HPDE6-E6E7 (cell line): Measurements from ENCODE around the gene ERMAP.
A peak's percentile ranks its signal among the peaks of the same experiment; 100 is the strongest.
"Not testable (repeated sequence)": the region's sequence is repeated elsewhere in the genome, so short reads cannot be mapped to it uniquely, and the experiment has no call there.

Experiments
- DNase-seq: peaks from one replicate; pipeline ENCODE4 v3.0.0; 2011; ENCODE audit warnings: missing footprints; ENCODE audit errors: extremely low spot score

ERMAP gene

DNA sequence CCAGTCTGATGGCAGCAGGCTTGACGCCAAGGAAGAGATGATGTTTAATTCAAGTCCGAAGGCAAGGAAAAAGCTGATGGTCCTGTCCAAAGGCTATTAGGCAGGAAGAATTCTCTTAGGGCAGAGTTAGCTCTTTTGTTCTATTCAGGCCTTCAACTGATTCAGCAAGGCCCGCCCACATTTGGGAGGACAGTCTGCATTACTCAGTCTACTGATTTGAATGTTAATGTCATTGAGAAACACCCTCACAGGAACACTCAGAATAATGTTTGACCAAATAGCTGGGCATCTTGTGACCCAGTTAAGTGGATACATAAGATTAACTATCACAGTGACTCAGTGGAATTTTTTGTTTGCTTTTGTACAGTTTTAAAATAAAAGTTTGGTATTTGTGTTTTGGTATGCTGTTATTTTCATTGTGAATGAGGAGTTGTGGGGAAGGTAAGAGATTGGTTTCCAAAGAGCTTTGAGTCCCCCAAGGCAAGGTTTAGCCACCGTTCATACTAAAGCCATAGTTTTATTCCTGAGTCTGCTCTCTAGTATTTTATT, 27.7 kb downstream of the ERMAP start:
- DNase-seq, result no peak

DNA sequence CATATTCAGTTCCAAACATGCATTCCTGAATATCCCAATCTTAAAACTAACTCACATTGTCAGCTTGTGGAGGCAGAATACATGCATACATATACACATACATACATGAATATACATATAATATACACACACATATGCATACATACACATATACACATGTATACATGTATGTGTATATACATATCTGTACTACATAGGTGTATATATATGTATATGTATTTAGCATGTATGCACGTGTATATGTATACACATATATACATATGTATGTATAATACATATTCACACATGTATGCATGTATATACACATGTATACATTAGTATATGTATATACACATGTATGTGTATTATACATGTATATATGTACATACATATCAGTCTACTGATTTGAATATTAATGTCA, 28.3 kb downstream of the ERMAP start:
- DNase-seq, result no peak

DNA sequence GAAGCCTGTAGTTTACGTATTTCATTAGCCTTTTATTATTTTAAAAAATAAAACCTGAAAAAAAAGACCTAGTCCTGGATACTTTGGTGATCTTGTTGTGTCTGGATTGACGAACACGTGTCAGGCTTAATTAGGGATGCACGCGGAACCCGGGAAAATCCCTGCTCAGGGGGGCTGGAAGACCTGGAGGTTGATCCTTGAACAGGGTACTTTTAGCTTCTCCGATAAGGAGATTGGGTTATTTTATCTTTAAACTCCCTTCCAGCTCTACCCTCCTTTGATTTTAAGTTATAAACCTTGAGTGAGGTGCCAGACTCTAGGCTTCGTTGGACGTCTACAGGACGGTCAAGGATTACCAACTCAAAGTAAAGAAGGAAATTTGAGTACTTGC, 28.9 kb downstream of the ERMAP start:
- DNase-seq, result no peak

DNA sequence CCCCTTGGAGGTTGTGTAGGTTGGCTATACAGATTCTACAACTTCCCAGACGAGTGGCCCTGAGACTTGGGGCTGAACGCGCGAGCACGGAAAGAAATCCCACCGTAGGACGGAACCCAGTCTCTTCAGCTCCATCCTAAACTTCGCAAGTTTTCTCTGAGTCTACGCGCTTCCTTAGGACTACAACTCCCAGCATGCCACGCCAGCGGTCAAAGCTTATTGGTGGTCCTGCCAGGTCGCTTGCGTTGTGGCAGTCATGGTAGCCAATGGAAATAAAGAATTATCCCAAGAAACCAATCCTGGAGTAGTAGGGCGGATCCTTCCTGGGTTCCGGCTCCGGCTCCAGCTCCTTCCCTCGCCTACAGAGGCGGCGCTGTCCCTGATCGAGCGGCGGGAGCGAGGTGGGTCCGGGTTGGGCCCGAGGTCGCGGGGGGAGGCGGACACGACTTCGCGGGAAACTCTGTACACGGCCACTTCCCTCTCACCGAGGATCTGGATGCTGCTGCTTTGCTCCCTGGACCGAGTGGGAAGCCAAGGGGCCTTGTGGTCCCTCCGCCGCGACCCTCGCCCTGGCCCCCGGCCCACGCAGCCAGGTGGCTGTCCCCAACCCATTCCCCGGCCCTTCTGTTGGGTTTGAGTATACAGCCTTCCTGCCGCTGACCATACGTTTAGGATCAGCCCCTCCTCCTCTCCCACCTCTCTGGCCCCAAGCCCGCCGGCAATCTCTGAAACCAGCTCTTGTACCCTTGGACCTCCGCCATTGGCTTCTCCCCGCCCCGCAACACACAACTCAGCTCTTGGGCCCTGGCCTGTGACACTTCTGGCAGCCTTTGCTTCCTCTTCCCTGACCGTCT, 29.6 kb downstream of the ERMAP start, which contains the start of gene ZNF691:
Gene ZNF691, plus strand, starts transcription at position 357 of the 854 bp plus-strand sequence. CDS start 3,046 bp downstream, outside the sequence.
- DNase-seq, result peak; percentile 99

DNA sequence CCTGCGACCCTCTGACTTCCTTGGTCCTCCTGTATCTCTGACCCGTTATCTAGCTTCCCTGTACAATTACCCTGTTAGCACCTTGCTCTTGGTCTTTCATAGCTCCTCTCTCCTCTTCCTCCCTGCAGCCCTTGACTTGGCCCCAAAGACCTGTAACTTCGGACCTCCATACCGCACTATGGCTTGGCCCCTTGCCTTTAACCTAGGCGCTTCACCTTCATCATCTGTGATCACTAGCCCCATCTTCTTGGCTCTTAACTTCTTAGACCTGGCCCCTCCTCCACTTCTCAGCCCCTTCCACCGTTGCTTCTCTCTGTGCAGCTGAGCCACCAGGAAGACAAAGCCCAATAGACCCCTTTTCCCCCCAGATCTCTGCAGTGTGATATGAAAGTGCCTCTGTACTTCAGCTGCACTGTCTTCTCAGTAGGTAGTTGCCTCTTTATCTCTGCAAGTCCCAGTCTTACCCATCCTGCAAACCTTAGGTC, 30.2 kb downstream of the ERMAP start:
- no peak for DNase-seq

DNA sequence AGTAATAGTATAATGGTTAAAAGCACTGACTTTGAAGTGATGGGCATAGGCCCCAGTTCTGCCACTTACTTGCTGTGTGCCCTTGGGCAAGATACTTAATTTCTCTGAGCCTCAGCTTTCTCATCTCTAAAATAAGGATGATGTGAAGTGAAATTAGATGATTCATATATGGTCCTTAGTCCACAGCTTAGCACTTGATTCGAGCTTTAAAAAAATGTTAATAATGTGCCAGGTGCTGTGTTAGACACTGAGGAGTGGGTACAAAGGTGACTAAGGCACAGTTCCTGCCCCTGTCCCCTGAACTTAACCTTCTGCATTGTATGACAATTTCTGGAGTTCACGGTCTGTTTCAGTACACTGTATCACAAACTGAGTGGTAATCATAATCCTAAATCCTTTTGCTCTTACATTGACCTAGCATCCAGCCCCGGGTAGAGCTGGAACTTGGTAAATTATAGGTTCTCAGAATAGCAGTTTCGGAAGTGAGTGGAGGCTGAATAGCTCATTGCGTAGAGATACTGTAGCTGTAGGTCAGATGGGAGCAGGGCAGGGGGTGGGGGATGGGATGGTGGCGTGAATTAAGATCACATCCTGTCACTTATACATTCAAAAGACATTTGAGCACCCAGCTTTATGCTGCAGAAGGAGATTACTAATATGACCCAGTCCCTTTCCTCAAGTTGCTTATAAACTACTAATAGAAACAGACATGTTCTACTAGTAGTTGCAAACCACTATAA, 31.0 kb downstream of the ERMAP start:
- DNase-seq, result no peak

DNA sequence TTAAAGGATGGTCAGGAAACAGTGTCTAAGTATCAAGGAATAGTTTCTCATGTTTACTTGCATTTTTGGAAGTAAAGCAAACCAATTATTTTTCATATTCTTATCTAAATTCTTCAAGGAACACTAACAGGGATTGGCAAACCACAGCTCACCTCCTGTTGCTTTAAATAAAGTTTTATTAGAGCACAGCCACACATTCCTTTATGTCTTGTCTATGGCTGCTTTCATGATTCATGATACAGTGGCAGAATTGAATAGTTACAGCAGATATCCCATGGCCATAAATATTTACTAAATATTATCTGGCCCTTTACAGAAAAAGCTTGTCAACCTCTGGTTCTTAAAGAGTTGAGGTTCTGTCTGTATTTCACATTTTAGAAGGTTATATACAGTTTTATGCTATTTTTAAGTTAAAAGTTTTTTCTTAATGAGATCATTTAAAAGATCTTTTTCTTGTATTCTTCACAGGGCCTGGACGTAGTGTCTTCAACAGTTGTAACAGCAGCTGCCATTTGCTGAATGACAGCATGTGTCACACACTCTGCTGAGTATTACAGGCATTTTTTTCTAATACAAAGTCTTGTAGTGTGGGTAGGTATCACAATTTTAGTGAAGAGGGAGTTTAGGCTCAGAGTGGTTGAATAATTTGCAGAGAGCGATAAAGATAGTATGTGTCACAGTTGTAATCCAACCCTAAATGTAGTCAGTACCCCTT, 32.1 kb downstream of the ERMAP start:
- DNase-seq, result no peak

DNA sequence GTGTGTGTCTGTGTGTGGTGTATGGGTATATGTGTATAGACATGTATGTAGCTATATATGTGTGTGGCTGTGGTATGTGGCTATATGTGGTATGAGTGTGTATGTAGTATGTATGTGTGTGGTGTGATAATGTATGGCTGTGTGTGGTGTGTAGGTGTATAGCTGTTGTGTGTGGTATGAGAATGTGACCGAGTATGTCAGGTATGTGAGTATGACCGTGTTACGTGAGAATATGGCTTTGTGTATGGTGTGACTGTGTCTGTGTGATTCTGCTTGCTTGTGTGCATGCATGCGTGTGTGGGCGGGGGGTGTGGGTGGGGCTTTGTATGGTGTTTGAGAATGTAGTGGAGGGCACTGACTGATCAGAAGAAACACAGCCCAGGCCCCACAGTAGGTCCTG, 33.0 kb downstream of the ERMAP start:
- DNase-seq, result no peak

DNA sequence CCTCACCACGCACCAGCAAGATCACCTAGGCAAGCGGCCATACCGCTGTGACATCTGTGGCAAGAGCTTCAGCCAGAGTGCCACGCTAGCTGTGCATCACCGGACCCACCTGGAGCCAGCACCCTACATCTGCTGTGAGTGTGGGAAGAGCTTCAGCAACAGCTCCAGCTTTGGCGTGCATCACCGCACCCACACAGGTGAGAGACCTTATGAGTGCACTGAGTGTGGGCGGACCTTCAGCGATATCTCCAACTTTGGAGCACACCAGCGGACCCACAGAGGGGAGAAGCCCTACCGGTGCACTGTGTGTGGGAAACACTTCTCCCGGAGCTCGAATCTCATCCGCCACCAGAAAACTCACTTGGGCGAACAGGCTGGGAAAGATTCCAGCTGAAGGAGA, 34.5 kb downstream of the ERMAP start:
- DNase-seq, result no peak

DNA sequence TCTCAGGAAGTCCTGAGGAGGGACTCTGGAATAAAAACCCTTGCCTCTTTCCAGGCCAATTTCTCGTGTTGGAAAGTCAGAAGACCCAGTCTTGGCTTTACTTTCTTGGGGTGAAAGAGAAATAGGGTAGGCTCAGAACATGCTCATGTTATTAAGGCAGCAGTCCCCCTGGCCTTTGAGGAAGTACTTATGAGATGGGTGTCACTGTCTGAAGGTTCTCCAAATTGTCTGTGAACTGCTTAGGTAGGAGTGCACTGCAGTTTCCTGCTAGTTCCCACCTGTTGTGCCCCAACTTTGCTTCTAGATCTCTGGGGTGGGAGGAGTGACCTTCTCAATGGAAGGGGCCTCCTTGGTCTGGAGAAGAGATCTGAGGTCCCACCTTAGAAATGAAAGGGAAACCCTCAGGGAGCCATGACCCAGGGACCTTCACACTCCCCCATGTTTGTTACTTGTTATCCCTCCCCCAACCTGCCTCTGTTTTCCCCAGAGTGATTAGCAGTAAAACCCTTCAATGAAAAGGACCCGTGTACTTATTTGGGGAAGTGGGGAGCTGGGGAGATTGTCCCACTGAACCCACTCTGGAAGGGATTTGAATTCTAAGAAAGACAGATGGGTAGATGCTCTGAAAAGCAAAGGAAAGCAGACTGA, 35.2 kb downstream of the ERMAP start:
- no peak for DNase-seq

DNA sequence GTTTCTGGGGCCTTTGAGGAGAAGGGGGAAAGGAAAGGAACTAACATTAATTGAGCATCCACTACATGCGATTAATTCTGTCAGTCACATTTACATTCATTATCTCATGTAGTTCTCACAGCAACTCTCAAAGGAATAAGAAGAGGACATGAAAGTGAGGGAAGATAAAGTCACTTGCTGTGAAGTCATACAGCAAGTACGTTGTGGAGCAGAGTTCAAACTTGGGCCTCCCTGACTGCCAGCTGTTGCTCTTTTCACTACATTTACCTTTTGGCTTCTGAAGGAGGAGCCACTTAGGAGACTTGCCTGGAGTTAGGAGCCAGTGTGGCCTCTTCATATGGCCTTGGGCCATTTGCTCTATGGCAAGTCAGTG, 35.7 kb downstream of the ERMAP start:
- DNase-seq, result no peak

DNA sequence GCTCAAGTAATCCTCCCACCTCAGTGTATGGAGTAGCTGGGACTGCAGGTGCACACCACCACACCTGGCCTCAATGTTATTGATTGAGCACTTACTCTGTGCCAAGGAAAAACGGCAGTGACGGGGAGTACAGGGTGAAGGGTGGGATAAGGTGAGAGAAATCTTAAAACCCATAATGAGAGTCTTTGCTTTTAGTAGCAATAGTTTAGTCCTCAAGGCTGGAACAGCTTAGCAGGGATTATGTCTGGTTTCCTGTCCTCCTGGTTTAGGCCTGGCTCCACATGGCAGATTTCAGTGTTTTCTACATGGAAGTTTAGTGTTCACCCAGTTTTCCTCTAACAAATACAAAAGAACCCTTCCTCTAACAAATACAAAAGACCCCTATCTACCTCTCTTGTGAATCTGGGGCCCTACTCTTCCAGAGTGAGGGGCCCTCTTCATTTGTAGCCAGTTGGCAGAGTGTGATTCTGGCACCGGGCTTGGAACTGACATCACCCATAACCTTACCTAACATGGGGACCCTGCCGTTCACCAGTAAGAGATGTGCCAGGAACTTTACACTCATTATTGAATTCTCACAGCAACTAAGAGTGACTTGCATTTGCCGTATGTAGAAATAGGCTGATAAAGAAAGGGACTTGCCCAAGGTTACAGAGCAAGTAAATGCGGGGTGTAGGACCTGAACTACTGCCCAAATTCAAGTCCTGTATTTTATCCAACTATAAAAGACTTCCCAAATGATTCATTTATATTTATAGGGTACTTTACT, 36.4 kb downstream of the ERMAP start:
- no peak for DNase-seq

DNA sequence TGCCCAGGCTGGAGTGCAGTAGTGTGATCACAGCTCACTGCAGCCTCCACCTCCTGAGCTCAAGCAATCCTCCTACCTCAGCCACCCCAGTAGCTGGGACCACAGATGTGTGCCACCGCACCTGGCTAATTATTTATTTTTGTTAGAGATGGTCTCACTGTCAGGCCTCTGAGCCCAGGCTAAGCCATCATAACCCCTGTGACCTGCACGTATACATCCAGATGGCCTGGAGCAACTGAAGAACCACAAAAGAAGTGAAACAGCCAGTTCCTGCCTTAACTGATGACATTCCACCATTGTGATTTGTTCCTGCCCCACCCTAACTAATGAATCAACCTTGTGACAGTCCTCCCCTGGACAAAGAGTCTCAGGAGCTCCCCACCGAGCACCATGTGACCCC, 39.6 kb downstream of the ERMAP start:
- not testable (repeated sequence) for DNase-seq

DNA sequence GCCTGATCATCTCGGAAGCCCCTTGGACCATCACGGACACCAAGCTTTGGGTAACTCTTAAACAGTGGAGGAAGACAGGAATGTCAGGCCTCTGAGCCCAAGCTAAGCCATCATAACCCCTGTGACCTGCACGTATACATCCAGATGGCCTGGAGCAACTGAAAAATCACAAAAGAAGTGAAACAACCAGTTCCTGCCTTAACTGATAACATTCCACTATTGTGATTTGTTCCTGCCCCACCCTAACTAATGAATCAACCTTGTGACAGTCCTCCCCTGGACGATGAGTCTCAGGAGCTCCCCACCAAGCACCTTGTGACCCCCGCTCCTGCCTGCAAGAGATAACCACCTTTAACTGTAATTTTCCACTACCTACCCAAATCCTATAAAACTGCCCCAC, 42.4 kb downstream of the ERMAP start:
- not testable (repeated sequence) for DNase-seq

DNA sequence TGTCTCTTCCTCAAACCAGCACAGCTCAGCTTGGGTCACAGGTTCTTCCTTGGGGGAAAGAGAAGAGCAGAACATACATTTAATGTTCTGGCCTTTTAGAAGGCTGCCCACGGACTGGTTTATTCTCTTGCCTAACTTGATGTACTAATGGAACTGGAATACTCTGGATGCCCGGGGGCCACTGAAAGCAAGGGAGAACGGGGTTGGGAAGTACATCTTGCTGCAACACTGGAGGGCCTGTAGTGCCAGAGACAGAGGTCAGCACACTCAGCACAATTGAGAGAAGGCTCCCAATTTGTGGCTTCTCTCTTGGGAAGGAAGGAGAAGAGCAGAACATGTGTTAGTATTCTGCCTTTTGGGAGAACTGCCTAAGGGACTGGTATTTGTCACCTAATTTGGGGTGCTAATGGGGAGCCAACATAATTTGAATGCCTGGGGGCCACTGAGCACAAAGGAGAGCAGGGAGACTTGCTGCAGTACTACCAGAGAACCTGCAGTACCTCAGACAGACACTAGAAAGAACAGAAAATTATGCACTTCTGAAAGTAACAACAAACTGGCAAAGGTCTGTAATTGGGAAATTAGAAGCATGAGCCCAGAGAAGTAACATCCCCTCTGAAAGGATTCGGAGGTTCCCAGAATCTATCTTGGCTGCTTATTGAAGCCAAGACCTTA, 43.6 kb downstream of the ERMAP start:
- no peak for DNase-seq

DNA sequence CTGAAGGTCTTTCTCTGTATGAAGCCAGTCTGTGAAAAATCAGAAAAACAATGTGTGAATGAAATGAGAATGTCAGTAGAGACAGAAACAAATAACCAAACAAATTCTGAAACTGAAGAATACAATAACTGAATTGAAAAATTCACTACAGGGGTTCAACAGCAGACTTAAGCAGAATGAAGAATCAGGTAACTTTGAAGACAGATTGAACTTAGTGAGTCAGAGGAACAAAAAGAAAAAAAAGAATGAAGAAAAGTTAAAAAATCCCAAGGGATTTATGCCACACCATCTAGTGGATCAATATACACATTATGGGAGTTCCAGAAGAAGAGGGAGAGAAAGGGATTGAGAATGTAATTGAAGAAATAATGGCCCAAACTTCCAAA, 44.1 kb downstream of the ERMAP start:
- no peak for DNase-seq

DNA sequence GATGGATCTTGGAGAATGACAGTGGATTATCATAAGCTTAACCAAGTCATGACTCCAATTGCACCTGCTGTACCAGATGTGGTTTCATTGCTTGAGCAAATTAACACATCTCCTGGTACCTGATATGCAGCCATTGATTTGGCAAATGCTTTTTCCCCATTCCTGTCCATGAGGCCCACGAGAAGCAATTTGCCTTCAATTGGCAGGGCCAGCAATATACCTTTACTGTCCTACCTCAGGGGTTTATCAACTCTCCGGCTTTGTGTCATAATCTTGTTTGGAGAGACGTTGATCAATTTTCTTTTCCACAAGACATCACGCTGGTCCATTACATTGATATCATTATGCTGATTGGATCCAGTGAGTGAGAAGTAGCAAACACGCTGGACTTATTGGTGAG, 49.6 kb downstream of the ERMAP start:
- no peak for DNase-seq

DNA sequence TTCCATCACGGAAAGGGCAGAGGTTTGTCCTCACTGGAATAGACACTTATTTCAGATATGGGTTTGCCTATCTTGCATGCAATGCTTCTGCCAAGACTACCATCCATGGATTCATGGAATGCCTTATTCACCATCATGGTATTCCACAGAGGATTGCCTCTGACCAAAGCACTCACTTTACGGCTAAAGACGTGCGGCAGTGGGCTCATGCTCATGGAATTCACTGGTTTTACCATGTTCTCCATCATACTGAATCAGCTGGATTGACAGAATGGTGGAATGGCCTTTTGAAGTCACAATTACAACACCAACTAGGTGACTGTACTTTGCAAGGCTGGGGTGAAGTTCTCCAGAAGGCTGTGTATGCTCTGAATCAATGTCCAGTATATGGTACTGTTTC, 51.5 kb downstream of the ERMAP start:
- DNase-seq, result not testable (repeated sequence)

DNA sequence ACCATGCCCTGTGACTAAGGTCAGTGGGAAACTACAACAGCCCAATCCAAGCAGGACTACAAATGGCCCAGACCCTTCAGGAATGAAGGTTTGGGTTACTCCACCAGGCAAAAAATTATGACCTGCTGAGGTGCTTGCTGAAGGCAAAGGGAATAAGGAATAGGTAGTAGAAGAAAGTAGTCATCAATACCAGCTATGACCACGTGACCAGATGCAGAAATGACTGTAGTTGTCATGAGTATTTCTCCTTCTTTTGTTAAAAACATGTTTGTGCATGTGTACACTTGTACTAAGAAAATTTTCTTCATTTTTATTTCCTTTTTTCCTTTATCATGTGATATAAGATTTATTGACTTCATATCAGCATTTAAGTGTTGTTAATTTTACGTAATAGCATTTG, 52.3 kb downstream of the ERMAP start:
- DNase-seq, result not testable (repeated sequence)

DNA sequence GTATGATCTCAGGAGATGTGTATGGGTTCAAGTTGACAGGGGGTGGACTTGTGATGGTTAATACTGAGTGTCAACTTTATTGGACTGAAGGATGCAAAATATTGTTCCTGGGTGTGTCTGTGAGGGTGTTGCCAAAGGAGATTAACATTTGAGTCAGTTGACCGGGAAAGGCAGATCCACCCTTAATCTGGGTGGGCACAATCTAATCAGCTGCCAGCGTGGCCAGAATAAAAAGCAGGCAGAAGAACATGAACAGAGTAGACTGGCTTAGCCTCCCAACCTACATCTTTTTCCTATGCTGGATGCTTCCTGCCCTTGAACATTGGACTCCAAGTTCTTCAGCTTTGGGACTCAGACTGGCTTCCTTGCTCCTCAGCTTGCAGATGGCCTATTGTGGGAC, 52.8 kb downstream of the ERMAP start:
- not testable (repeated sequence) for DNase-seq
